ENCODE data around the gene APLN.

Gene APLN

DNA sequence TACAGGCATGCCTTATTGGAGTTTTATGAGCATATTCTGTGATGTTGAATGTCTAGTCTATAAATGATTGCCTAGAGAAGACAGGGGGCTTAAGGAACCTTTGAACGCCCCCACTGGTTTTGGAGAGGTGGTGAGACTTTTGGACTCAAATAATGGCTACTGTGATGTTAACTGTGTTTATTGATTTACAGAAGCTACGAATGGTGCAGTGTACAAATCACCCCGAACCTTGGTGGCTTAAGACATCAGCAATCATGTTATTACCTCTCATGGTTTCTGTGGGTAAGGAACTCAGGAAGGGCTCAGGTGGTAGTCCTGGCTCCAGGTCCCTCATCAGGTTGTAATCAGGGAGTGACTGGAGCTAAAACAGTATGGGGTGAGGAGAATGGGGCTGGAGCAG is 33.3 kb upstream of the APLN start:
- no peak for DNase-seq (ENCODE audit: extremely low read depth, low read depth)

GRCh38 chrX:129686422-129686948 is 31.7 kb upstream of the APLN start:
- TF ChIP-seq, protein P1, sequence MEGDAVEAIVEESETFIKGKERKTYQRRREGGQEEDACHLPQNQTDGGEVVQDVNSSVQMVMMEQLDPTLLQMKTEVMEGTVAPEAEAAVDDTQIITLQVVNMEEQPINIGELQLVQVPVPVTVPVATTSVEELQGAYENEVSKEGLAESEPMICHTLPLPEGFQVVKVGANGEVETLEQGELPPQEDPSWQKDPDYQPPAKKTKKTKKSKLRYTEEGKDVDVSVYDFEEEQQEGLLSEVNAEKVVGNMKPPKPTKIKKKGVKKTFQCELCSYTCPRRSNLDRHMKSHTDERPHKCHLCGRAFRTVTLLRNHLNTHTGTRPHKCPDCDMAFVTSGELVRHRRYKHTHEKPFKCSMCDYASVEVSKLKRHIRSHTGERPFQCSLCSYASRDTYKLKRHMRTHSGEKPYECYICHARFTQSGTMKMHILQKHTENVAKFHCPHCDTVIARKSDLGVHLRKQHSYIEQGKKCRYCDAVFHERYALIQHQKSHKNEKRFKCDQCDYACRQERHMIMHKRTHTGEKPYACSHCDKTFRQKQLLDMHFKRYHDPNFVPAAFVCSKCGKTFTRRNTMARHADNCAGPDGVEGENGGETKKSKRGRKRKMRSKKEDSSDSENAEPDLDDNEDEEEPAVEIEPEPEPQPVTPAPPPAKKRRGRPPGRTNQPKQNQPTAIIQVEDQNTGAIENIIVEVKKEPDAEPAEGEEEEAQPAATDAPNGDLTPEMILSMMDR (IDR thresholded peaks at IDR 0.05; ENCODE audit: low read depth, low read length, missing control alignments) = no peak
- no peak overlapping the region for H3K4me3 ChIP-seq (replicated peaks; ENCODE audit: low read depth, low read length)
- DNase-seq (ENCODE audit: extremely low read depth, low read depth) = no peak

More for the DNA sequence above, 33.3 kb upstream of the APLN start:
- no peak overlapping the region for H3K4me3 ChIP-seq (replicated peaks; ENCODE audit: low read depth, low read length)
- TF ChIP-seq, protein P1 (IDR thresholded peaks at IDR 0.05; ENCODE audit: low read depth, low read length, missing control alignments) = no peak

DNA sequence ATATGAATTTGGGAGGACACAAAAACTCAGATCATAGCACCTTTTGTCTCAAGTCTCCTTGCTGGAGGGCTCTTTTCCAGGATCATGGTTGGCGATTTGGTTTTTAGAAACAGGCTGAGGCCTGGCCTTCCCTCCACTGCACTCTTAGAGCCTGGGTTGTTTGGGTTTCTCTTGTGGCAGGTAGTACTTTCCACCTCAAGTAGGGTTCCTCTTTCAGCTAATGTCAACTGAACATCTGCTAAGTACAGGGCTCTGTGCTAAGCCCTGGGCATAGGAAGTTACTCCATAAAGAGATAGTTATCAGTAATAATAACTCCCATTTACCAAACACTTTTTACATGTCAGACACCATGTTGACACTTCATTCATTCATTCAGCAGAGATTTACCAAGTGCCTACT is 28.2 kb upstream of the APLN start:
- no peak overlapping the region for H3K4me3 ChIP-seq (replicated peaks; ENCODE audit: low read depth, low read length)

DNA sequence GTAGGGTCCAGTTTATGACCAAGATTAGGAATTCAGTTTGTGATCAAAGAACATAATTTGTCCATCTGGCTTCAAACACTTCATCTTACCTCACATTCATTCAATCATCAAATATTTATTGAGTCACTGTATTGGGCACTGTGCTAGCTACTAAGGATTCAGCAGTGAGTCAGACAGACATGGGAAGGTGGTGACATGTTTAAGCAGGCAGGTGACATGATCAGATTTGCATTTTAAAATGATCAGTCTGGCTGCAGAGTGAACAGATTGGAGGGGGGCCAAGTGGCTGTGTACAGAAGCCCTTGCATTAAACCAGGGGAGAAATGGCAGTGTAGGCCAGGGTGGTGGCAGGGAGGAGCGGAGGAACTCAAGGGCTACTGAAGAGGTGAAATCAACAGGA is 25.1 kb upstream of the APLN start:
- TF ChIP-seq, protein P1 (IDR thresholded peaks at IDR 0.05; ENCODE audit: low read depth, low read length, missing control alignments) = no peak
- DNase-seq (ENCODE audit: extremely low read depth, low read depth) = no peak
- no peak overlapping the region for H3K4me3 ChIP-seq (replicated peaks; ENCODE audit: low read depth, low read length)

More for the DNA sequence above, 28.2 kb upstream of the APLN start:
- TF ChIP-seq, protein P1 (IDR thresholded peaks at IDR 0.05; ENCODE audit: low read depth, low read length, missing control alignments) = no peak
- DNase-seq (ENCODE audit: extremely low read depth, low read depth) = no peak

DNA sequence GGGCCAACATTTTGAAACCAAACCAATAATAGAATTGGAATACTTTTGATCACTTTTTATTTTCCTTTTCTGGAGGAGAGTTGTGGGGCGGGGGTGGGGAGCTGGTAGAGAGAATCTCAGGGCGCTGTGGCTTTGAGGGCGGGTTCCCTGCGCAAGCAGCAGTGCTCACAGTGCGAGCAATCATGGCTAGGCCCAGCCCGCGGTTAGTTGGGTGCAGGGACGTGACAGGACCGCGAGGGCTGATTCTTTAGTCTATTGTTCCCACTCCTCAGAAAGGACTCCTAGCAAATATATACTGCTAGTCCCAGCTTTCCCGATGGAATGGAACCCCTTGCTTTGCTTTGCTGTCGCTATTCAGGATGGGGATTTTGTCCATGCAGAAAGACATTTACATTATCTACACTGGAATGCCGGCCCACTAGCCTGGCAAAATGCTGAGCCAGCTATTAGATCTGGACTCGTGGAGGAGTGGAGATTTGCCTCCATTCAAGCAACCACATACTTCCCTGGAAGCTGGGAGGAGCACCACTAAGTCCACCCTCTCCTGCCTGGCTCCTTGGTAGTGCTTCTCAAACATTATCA is 23.9 kb upstream of the APLN start:
- peak overlapping the region; percentile 30 for H3K4me3 ChIP-seq (replicated peaks; ENCODE audit: low read depth, low read length)
- DNase-seq (ENCODE audit: extremely low read depth, low read depth) = no peak
- TF ChIP-seq, protein P1 (IDR thresholded peaks at IDR 0.05; ENCODE audit: low read depth, low read length, missing control alignments) = no peak

- no peak for DNase-seq (ENCODE audit: extremely low read depth, low read depth)
- H3K4me3 ChIP-seq (replicated peaks; ENCODE audit: low read depth, low read length) = no peak overlapping the region
- TF ChIP-seq, protein P1 (IDR thresholded peaks at IDR 0.05; ENCODE audit: low read depth, low read length, missing control alignments) = no peak
These were observed 12.7 kb upstream of the APLN start for GRCh38 chrX:129667412-129667811.

All from HFF-Myc (cell line).